Thyroid gland (tissue), 4 donors: ENCODE data around the gene TBC1D8. TPM values are rescaled to one million over a fixed set of nuclear protein-coding genes. Genes with fewer than 3 reads are reported as not detected.

Source experiments
- DNase-seq, 2 donors: peaks; one replicate each; pipeline ENCODE4 v3.0.0-alpha.2; 2019
- H3K27ac ChIP-seq, 3 donors: fragments of 200-600 bp; sonication (generic); 1 replicate in 2 of 3; 2 replicates in 1 of 3; pipeline ENCODE4 v1.5.1; 2016 to 2019; ENCODE audit warnings: mild to moderate bottlenecking in 1 of 3, moderate library complexity in 1 of 3
- H3K27me3 ChIP-seq: fragments of 200-600 bp; sonication (generic); one replicate; pipeline ENCODE4 v1.5.1; 2019
- H3K36me3 ChIP-seq, 2 donors: fragments of 200-600 bp; sonication (generic); one replicate each; pipeline ENCODE4 v1.5.1; 2016 to 2019
- H3K4me1 ChIP-seq, 2 donors: fragments of 200-600 bp; sonication (generic); one replicate each; pipeline ENCODE4 v1.5.1; 2017 to 2019
- H3K4me3 ChIP-seq, 3 donors: fragments of 200-600 bp; sonication (generic); replicated peaks in 1 of 3; 1 replicate in 2 of 3; 2 replicates in 1 of 3; pipeline ENCODE4 v1.5.1; 2016; ENCODE audit warnings: mild to moderate bottlenecking in 1 of 3
- H3K9me3 ChIP-seq: fragments of 200-600 bp; sonication (generic); one replicate; pipeline ENCODE4 v1.5.1; 2017
- POLR2A ChIP-seq, 2 donors: fragments of 450-650 bp; IDR thresholded peaks; one replicate each; pipeline ENCODE4 v1.6.1; 2017; ENCODE audit warnings: antibody characterized with exemption in 2 of 2, mild to moderate bottlenecking in 2 of 2, moderate library complexity in 1 of 2
- WGBS, 2 donors: methylation state at CpG; one replicate each; pipeline ENCODE4 v1.1.5; 2017; 5-methylcytosine and 5-hydroxymethylcytosine counted together
- intact Hi-C: fragments of 100-400 bp; cut with DNase I; formaldehyde crosslinking; loops from one replicate; pipeline ENCODE4 v1.15.1; 2023
- total RNA-seq, 4 donors: library from RNA; depleted of rRNA; stranded (reverse); fragments of >200 nt; gene quantifications; one replicate each; pipeline ENCODE4 v1.2.3, GENCODE V29; 2016
- TF ChIP-seq, protein P1 (sequence below), 6 experiments: fragments of 200-600 bp in 3 of 6; fragments of 450-650 bp in 3 of 6; sonication (generic) in 3 of 6; IDR thresholded peaks; one replicate each; pipeline ENCODE4 v1.5.1; 2016 to 2019; ENCODE audit warnings: antibody characterized with exemption in 6 of 6, mild to moderate bottlenecking in 2 of 6, inconsistent platforms in 1 of 6, moderate library complexity in 1 of 6

The TBC1D8 gene
- total RNA-seq, 4 donors from 2014 or later: 16.4 to 36.8 (median 27.1) TPM

DNA sequence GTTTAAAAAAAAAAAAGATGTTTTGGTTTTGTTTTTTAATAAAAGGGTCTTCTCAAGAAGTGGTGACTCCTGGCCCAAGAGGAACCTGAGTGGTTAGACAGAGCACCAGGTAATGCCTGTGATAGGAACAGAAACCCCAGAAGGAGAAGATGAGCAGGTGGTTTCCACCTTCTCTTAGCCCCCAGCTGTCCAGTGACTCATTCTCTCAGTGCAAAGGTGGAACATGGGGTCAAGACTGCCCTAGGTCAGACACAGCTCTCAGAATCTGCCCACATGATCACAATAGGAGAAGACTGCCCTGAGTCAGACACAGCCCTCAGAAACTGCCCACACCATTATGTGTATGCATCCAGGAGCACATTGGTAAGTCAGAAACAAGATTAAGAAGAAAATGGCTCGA, 61.8 kb downstream of the TBC1D8 start:
- Histone ChIP-seq H3K27ac (no peak overlapping the region), H3K36me3 (no peaks in the 10 kb centered on the region), H3K27me3 (no peaks in the 10 kb centered on the region), H3K4me1 (no peaks in the 10 kb centered on the region), H3K4me3 (no peak overlapping the region), H3K9me3 (no peaks in the 10 kb centered on the region)
- 94 to 97% methylated on average over 1 of the region's 1 CpG for WGBS, 2 donors
- no peak for DNase-seq
- no peak for TF ChIP-seq POLR2A (IDR thresholded peaks at IDR 0.05)
- TF ChIP-seq, protein P1, sequence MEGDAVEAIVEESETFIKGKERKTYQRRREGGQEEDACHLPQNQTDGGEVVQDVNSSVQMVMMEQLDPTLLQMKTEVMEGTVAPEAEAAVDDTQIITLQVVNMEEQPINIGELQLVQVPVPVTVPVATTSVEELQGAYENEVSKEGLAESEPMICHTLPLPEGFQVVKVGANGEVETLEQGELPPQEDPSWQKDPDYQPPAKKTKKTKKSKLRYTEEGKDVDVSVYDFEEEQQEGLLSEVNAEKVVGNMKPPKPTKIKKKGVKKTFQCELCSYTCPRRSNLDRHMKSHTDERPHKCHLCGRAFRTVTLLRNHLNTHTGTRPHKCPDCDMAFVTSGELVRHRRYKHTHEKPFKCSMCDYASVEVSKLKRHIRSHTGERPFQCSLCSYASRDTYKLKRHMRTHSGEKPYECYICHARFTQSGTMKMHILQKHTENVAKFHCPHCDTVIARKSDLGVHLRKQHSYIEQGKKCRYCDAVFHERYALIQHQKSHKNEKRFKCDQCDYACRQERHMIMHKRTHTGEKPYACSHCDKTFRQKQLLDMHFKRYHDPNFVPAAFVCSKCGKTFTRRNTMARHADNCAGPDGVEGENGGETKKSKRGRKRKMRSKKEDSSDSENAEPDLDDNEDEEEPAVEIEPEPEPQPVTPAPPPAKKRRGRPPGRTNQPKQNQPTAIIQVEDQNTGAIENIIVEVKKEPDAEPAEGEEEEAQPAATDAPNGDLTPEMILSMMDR (IDR thresholded peaks at IDR 0.05): no peak
- intact Hi-C loops: no loop called here

DNA sequence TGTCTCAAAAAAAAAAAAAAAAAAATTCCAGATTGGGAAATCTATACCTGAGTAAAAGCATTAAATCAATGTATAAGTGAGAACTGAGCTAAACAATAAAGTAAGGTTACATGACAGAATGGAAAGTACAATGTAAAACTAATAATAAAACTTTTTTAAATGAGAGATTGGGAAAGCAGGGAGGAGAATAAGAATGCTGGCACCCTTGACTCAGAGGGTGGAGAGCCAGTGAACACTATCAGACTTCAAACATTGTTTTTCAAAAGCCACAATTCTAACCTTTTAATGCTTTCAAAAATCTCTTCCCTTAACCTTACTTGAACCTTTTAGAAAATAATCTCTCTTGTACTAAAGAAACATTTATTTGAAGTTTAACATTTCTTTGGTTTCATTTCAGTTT, 63.5 kb downstream of the TBC1D8 start:
- no peaks in the 10 kb centered on the region for H3K9me3 ChIP-seq
- DNase-seq: no peak
- no peaks in the 10 kb centered on the region for H3K36me3 ChIP-seq
- H3K27me3 ChIP-seq: no peaks in the 10 kb centered on the region
- H3K4me1 ChIP-seq: no peaks in the 10 kb centered on the region
- H3K27ac ChIP-seq: no peak overlapping the region
- H3K4me3 ChIP-seq: no peak overlapping the region
- intact Hi-C loops: no loop called here
- TF ChIP-seq, protein P1 (IDR thresholded peaks at IDR 0.05): no peak
- TF ChIP-seq POLR2A (IDR thresholded peaks at IDR 0.05): no peak

DNA sequence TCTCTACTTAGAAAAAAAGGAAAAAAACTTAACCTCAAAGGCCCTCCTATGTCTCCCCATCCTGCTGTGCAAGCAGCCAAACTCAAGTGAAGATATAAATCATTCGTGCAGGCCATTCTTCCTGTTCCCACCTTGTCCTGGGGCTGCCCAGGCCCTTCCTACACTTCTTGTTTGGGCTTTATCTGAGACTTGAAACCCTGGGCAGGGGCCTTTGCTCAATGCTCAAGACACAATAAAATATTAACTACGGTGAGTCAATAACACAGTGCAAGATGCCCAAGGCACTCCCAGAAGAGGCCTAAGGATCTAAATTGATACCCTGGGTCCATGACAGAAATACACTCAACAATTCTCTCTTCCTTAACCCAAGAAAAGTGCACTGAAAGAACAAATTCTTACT, 67.6 kb downstream of the TBC1D8 start:
- Histone ChIP-seq H3K36me3 (no peaks in the 10 kb centered on the region), H3K4me3 (no peak overlapping the region), H3K4me1 (no peaks in the 10 kb centered on the region), H3K27me3 (no peaks in the 10 kb centered on the region), H3K27ac (no peak overlapping the region), H3K9me3 (no peaks in the 10 kb centered on the region)
- no peak for TF ChIP-seq POLR2A (IDR thresholded peaks at IDR 0.05)
- TF ChIP-seq, protein P1 (IDR thresholded peaks at IDR 0.05): no peak
- intact Hi-C loops: no loop called here
- 80 to 94% methylated on average over 2 of the region's 2 CpGs for WGBS, 2 donors
- DNase-seq: no peak

DNA sequence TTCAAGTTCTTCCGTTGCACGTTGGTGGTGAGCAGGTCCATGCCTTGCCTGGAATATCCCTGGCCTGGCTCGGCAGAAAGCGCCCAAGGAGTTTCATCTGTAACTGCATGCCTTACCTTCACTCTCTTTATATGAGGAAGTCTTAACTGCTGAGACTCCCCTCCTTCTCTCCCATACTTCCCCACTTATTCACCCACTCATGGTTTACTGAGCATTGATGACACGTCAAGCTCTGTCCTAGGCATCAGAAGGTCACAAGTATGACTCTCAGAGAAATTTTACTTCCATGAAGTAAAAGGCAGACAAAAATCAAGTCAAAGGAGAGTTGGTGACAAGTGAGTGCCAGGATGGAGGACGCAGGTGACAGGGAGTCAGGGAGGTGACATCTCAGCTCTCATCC, 68.2 kb downstream of the TBC1D8 start:
- intact Hi-C loops: no loop called here
- no peaks in the 10 kb centered on the region for H3K9me3 ChIP-seq
- no peak overlapping the region for H3K27ac ChIP-seq
- no peaks in the 10 kb centered on the region for H3K36me3 ChIP-seq
- no peak overlapping the region for H3K4me3 ChIP-seq
- H3K4me1 ChIP-seq: no peaks in the 10 kb centered on the region
- TF ChIP-seq, protein P1 (IDR thresholded peaks at IDR 0.05): no peak
- TF ChIP-seq POLR2A (IDR thresholded peaks at IDR 0.05): no peak
- DNase-seq: no peak
- H3K27me3 ChIP-seq: no peaks in the 10 kb centered on the region
- 95 to 97% methylated on average over 6 of the region's 6 CpGs for WGBS, 2 donors

DNA sequence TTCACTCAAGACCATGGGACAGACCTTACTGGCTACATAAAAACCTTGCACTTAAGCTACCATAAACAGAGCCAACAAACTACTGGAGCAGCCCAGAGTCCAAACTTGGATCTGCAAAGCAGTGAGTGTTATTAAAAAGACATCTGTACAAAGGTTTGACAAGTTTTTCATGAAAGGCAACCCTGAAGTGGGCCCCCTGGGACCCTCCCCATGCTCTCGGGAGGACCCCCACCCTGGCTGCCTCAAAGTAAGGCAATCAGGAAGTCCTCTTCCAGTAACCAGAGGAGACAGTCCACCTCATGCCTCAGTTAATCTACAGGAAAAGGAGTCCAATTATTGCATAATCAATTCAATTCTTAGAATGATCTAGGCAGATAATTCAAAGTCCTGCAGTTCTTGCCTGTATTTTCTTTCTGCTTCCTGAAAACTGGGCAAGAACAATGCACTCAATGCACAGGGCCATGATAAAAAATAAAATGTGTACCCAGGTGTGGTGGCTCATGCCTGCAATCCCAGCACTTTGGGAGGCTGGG, 69.7 kb downstream of the TBC1D8 start:
- Histone ChIP-seq H3K36me3 (no peaks in the 10 kb centered on the region), H3K27me3 (no peaks in the 10 kb centered on the region), H3K27ac (no peak overlapping the region), H3K4me3 (no peak overlapping the region), H3K9me3 (no peaks in the 10 kb centered on the region), H3K4me1 (no peaks in the 10 kb centered on the region)
- no peak for DNase-seq
- 60 to 83% methylated on average over 1 of the region's 1 CpG for WGBS, 2 donors
- no peak for TF ChIP-seq POLR2A (IDR thresholded peaks at IDR 0.05)
- TF ChIP-seq, protein P1 (IDR thresholded peaks at IDR 0.05): no peak
- intact Hi-C loops: no loop called here
